Liver (tissue), 9 donors: ENCODE data around the gene KRT1. TPM values are rescaled to one million over a fixed set of nuclear protein-coding genes. Genes with fewer than 3 reads are reported as not detected.

Experiments used
- DNase-seq: peaks from one replicate; pipeline ENCODE4 v3.0.0-alpha.2; 2017; ENCODE audit warnings: low spot score
- H3K27ac ChIP-seq, 2 donors: one replicate each; pipeline ENCODE4 v1.7.0; 2013; ENCODE audit warnings: inconsistent platforms in 2 of 2, low read length in 2 of 2, control low read depth in 1 of 2, low read depth in 1 of 2, mild to moderate bottlenecking in 1 of 2
- H3K27me3 ChIP-seq, 4 donors: one replicate each; pipeline versions ENCODE4 v1.6.1 to v1.7.0; 2013; ENCODE audit warnings: low read length in 3 of 4, inconsistent platforms in 1 of 4, mild to moderate bottlenecking in 1 of 4, moderate library complexity in 1 of 4; ENCODE audit not compliant: control insufficient read depth in 4 of 4, insufficient read depth in 4 of 4
- H3K36me3 ChIP-seq, 4 donors: one replicate each; pipeline versions ENCODE4 v1.6.1 to v1.7.0; 2013; ENCODE audit warnings: low read length in 3 of 4, mild to moderate bottlenecking in 3 of 4, low read depth in 1 of 4, moderate library complexity in 1 of 4; ENCODE audit not compliant: control insufficient read depth in 4 of 4, insufficient read depth in 3 of 4
- H3K4me1 ChIP-seq, 4 donors: one replicate each; pipeline versions ENCODE4 v1.6.1 to v1.7.0; 2013; ENCODE audit warnings: low read length in 3 of 4, mild to moderate bottlenecking in 3 of 4, moderate library complexity in 1 of 4; ENCODE audit not compliant: control insufficient read depth in 4 of 4, insufficient read depth in 4 of 4
- H3K4me3 ChIP-seq, 3 donors: one replicate each; pipeline versions ENCODE4 v1.6.1 to v1.7.0; 2013; ENCODE audit warnings: low read length in 3 of 3, control low read depth in 1 of 3, low read depth in 1 of 3, mild to moderate bottlenecking in 1 of 3
- H3K9ac ChIP-seq, 2 donors: one replicate each; pipeline ENCODE4 v1.7.0; 2013; ENCODE audit warnings: low read length in 2 of 2, mild to moderate bottlenecking in 2 of 2, moderate library complexity in 2 of 2, control low read depth in 1 of 2, low read depth in 1 of 2
- H3K9me3 ChIP-seq, 4 donors: one replicate each; pipeline versions ENCODE4 v1.6.1 to v1.7.0; 2013; ENCODE audit warnings: low read length in 3 of 4; ENCODE audit not compliant: control insufficient read depth in 4 of 4
- ATF3 ChIP-seq: IDR thresholded peaks from 2 replicates; pipeline ENCODE4 v1.6.1; 2016; ENCODE audit warnings: antibody characterized with exemption
- EGR1 ChIP-seq, 2 donors: IDR thresholded peaks; 2 replicates each; pipeline ENCODE4 v1.6.1; 2016 to 2018; ENCODE audit warnings: antibody characterized with exemption in 2 of 2, low read depth in 2 of 2
- FOXA1 ChIP-seq: IDR thresholded peaks from 2 replicates; pipeline ENCODE4 v1.6.1; 2016; ENCODE audit warnings: antibody characterized with exemption
- FOXA2 ChIP-seq: IDR thresholded peaks from 2 replicates; pipeline ENCODE4 v1.6.1; 2016; ENCODE audit warnings: antibody characterized with exemption
- HNF4G ChIP-seq: IDR thresholded peaks from 2 replicates; pipeline ENCODE4 v1.6.1; 2016; ENCODE audit warnings: antibody characterized with exemption
- JUND ChIP-seq, 2 donors: IDR thresholded peaks; 2 replicates each; pipeline ENCODE4 v1.6.1; 2016; ENCODE audit warnings: antibody characterized with exemption in 2 of 2
- NR2F2 ChIP-seq: IDR thresholded peaks from 2 replicates; pipeline ENCODE4 v1.6.1; 2016; ENCODE audit warnings: antibody characterized with exemption
- RAD21 ChIP-seq, 2 donors: IDR thresholded peaks; 2 replicates each; pipeline ENCODE4 v1.6.1; 2016; ENCODE audit warnings: antibody characterized with exemption in 2 of 2, mild to moderate bottlenecking in 2 of 2
- RXRA ChIP-seq, 2 donors: IDR thresholded peaks; 2 replicates each; pipeline ENCODE4 v1.6.1; 2017 to 2018; ENCODE audit warnings: antibody characterized with exemption in 2 of 2, mild to moderate bottlenecking in 1 of 2
- SP1 ChIP-seq: IDR thresholded peaks from 2 replicates; pipeline ENCODE4 v1.6.1; 2018; ENCODE audit warnings: antibody characterized with exemption, mild to moderate bottlenecking
- TAF1 ChIP-seq: conservative IDR thresholded peaks from 2 replicates; pipeline ENCODE4 v1.6.1; 2016; ENCODE audit warnings: antibody characterized with exemption, mild to moderate bottlenecking
- YY1 ChIP-seq: IDR thresholded peaks from 2 replicates; pipeline ENCODE4 v1.6.1; 2016; ENCODE audit warnings: antibody characterized with exemption, mild to moderate bottlenecking
- WGBS: extraction: QIAGEN DNeasy Blood & Tissue Kit; methylation state at CpG from one replicate; pipeline ENCODE4 v1.1.7; 2013; 5-methylcytosine and 5-hydroxymethylcytosine counted together
- polyA plus RNA-seq, 2 donors: library from polyadenylated mRNA; stranded (reverse) in 1 of 2; unstranded in 1 of 2; fragments of 200-250 nt in 1 of 2; fragments of >200 nt in 1 of 2; fragmentation: Nextera tagmentation in 1 of 2; extraction: Ambion mirVana in 1 of 2; gene quantifications; one replicate each; pipeline versions ENCODE4 v1.2.1 to v1.2.3, GENCODE V29; 2013 to 2015
- total RNA-seq, 2 donors: library from RNA; depleted of rRNA; stranded (reverse); fragments of >200 nt; gene quantifications; one replicate each; pipeline ENCODE4 v1.2.3, GENCODE V29; 2014
- TF ChIP-seq, protein P1 (sequence below): IDR thresholded peaks from 2 replicates; pipeline ENCODE4 v1.6.1; 2016; ENCODE audit warnings: antibody characterized with exemption
- TF ChIP-seq, protein P2 (sequence below): IDR thresholded peaks from 2 replicates; pipeline ENCODE4 v1.6.1; 2016; ENCODE audit warnings: antibody characterized with exemption
- TF ChIP-seq, protein P3 (sequence below): fragments of 150-350 bp; IDR thresholded peaks from 2 replicates; pipeline ENCODE4 v1.5.1; 2017; ENCODE audit warnings: improper control_type of control experiment, low read depth, low read length; ENCODE audit not compliant: missing input control
- TF ChIP-seq, protein P4 (sequence below): IDR thresholded peaks from 2 replicates; pipeline ENCODE4 v1.6.1; 2016; ENCODE audit warnings: antibody characterized with exemption, mild to moderate bottlenecking
- donor health status: healthy.
- donor health status: healthy.
- donor health status: healthy.
- donor health status: healthy.
- donor health status: healthy.

The KRT1 gene
- total and polyA plus RNA-seq, 4 donors, result 0.14 to 2.7 TPM; not detected in 2

DNA sequence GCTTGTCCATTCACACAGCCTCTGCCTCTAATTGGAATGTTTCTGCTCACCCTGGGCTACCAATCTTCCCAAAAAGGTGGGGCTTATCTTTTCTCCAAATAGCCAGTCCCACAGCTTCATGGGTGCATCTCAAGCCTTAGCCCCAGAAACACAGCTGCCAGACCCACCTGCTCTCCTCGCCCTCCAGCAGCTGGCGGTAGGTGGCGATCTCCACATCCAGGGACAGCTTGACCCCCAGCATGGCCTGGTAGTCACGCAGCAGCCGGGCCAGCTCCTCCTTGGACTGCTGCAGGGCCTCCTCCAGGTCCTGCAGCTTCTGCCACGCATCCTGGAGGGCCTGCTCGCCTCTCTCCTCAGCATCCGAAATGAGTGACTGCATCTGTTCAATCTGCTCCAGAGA lies 12.0 kb upstream of the KRT1 start (continued):
- TF ChIP-seq, protein P1, sequence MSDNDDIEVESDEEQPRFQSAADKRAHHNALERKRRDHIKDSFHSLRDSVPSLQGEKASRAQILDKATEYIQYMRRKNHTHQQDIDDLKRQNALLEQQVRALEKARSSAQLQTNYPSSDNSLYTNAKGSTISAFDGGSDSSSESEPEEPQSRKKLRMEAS, result no peak
- no peak for TF ChIP-seq SP1
- no peak for TF ChIP-seq YY1
- TF ChIP-seq RXRA (IDR thresholded peaks at IDR 0.05), result no peak
- TF ChIP-seq NR2F2, result no peak
- TF ChIP-seq TAF1, result no peak
- no peak for TF ChIP-seq FOXA2

GRCh38 chr12:52691841-52692150 lies 11.6 kb upstream of the KRT1 start:
- TF ChIP-seq RXRA (IDR thresholded peaks at IDR 0.05) (no peak), FOXA2 (no peak), NR2F2 (no peak), FOXA1 (no peak), JUND (IDR thresholded peaks at IDR 0.05) (no peak), EGR1 (IDR thresholded peaks at IDR 0.05; ENCODE audit: low read depth in 2 of 2) (no peak), RAD21 (IDR thresholded peaks at IDR 0.05) (no peak), ATF3 (no peak), HNF4G (no peak), YY1 (no peak)
- TF ChIP-seq, protein P1, result no peak
- TF ChIP-seq, protein P2, sequence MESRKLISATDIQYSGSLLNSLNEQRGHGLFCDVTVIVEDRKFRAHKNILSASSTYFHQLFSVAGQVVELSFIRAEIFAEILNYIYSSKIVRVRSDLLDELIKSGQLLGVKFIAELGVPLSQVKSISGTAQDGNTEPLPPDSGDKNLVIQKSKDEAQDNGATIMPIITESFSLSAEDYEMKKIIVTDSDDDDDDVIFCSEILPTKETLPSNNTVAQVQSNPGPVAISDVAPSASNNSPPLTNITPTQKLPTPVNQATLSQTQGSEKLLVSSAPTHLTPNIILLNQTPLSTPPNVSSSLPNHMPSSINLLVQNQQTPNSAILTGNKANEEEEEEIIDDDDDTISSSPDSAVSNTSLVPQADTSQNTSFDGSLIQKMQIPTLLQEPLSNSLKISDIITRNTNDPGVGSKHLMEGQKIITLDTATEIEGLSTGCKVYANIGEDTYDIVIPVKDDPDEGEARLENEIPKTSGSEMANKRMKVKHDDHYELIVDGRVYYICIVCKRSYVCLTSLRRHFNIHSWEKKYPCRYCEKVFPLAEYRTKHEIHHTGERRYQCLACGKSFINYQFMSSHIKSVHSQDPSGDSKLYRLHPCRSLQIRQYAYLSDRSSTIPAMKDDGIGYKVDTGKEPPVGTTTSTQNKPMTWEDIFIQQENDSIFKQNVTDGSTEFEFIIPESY, result no peak
- TF ChIP-seq, protein P3, sequence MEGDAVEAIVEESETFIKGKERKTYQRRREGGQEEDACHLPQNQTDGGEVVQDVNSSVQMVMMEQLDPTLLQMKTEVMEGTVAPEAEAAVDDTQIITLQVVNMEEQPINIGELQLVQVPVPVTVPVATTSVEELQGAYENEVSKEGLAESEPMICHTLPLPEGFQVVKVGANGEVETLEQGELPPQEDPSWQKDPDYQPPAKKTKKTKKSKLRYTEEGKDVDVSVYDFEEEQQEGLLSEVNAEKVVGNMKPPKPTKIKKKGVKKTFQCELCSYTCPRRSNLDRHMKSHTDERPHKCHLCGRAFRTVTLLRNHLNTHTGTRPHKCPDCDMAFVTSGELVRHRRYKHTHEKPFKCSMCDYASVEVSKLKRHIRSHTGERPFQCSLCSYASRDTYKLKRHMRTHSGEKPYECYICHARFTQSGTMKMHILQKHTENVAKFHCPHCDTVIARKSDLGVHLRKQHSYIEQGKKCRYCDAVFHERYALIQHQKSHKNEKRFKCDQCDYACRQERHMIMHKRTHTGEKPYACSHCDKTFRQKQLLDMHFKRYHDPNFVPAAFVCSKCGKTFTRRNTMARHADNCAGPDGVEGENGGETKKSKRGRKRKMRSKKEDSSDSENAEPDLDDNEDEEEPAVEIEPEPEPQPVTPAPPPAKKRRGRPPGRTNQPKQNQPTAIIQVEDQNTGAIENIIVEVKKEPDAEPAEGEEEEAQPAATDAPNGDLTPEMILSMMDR, result no peak
- TF ChIP-seq, protein P4, sequence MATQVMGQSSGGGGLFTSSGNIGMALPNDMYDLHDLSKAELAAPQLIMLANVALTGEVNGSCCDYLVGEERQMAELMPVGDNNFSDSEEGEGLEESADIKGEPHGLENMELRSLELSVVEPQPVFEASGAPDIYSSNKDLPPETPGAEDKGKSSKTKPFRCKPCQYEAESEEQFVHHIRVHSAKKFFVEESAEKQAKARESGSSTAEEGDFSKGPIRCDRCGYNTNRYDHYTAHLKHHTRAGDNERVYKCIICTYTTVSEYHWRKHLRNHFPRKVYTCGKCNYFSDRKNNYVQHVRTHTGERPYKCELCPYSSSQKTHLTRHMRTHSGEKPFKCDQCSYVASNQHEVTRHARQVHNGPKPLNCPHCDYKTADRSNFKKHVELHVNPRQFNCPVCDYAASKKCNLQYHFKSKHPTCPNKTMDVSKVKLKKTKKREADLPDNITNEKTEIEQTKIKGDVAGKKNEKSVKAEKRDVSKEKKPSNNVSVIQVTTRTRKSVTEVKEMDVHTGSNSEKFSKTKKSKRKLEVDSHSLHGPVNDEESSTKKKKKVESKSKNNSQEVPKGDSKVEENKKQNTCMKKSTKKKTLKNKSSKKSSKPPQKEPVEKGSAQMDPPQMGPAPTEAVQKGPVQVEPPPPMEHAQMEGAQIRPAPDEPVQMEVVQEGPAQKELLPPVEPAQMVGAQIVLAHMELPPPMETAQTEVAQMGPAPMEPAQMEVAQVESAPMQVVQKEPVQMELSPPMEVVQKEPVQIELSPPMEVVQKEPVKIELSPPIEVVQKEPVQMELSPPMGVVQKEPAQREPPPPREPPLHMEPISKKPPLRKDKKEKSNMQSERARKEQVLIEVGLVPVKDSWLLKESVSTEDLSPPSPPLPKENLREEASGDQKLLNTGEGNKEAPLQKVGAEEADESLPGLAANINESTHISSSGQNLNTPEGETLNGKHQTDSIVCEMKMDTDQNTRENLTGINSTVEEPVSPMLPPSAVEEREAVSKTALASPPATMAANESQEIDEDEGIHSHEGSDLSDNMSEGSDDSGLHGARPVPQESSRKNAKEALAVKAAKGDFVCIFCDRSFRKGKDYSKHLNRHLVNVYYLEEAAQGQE, result no peak
- no peak overlapping the region for H3K27ac ChIP-seq
- no peaks in the 10 kb centered on the region for H3K36me3 ChIP-seq
- DNase-seq, result no peak
- WGBS, result 56% methylated on average over 2 of the region's 2 CpGs
- H3K27me3 ChIP-seq, result peaks cover 0 to 10% (median 6%) of the 10 kb centered on the region in 4 donors
- no peak overlapping the region for H3K9ac ChIP-seq
- no peak overlapping the region for H3K4me3 ChIP-seq
- peaks cover 0 to 5% (median 4%) of the 10 kb centered on the region in 4 donors for H3K4me1 ChIP-seq
- H3K9me3 ChIP-seq, result no peaks in the 10 kb centered on the region
